C4-2B (cell line): ENCODE measurements around the gene CRACR2A.

Experiments used
- ZFX ChIP-seq: fragments of 450-650 bp; IDR thresholded peaks from 2 replicates; pipeline ENCODE4 v1.6.1; 2017
- TF ChIP-seq, protein P1 (sequence below): fragments of 450-650 bp; conservative IDR thresholded peaks from 2 replicates; pipeline ENCODE4 v1.5.1; 2017; ENCODE audit warnings: mild to moderate bottlenecking

DNA sequence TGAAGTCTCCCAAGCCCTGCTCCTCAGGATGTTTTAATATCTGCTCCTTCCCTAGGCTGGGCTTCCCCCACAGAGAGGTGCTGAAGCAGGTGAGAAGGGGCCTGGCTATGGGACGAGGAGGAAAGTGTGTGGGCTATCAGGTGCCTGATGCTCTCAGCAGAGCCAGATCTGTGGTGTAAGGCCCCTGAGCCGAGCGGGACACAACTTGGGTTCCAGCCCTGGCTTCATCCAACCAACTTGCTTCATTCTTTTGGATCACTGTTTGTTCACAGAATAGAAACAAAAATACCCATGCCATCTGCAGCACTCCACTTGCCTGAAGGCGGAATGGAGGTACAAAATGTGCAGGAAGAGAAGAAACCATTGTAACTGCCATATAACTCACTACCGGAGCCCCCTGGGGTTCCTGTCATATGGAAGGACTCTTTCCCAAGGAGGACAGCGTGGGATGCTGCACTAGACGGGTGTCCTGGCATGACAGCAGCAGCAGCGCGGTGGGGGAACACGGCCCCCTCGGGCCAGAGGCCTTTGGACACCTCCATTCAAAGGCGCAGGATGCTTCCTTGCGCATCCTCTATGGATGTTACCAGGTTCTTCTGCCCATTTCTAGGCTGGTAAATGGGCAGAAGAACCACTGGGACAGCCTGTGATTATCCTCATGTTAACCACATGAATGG lies 95.8 kb downstream of the CRACR2A start:
- TF ChIP-seq, protein P1, sequence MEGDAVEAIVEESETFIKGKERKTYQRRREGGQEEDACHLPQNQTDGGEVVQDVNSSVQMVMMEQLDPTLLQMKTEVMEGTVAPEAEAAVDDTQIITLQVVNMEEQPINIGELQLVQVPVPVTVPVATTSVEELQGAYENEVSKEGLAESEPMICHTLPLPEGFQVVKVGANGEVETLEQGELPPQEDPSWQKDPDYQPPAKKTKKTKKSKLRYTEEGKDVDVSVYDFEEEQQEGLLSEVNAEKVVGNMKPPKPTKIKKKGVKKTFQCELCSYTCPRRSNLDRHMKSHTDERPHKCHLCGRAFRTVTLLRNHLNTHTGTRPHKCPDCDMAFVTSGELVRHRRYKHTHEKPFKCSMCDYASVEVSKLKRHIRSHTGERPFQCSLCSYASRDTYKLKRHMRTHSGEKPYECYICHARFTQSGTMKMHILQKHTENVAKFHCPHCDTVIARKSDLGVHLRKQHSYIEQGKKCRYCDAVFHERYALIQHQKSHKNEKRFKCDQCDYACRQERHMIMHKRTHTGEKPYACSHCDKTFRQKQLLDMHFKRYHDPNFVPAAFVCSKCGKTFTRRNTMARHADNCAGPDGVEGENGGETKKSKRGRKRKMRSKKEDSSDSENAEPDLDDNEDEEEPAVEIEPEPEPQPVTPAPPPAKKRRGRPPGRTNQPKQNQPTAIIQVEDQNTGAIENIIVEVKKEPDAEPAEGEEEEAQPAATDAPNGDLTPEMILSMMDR, result no peak
- TF ChIP-seq ZFX, result no peak
